T-helper 17 cell (primary cell): Measurements from ENCODE around the gene ICE2. TPM values are rescaled to one million over a fixed set of nuclear protein-coding genes. Genes with fewer than 3 reads are reported as not detected.

ENCODE experiments used
- ATAC-seq: fragments of 150-1000 bp; cut with Tn5 transposase; 2 replicates; pipeline ENCODE4 v1.10.0; 2021; ENCODE audit warnings: mild to moderate bottlenecking, moderate library complexity
- DNase-seq, 3 donors: peaks; one replicate each; pipeline versions ENCODE4 v3.0.0 to v3.0.0-alpha.2; 2020 to 2021
- H3K9me3 ChIP-seq: one replicate; pipeline ENCODE4 v1.7.0; 2013; ENCODE audit warnings: low read length, mild to moderate bottlenecking; ENCODE audit not compliant: control insufficient read depth, poor library complexity, severe bottlenecking
- H3K27ac Mint-ChIP-seq: one replicate; pipeline ENCODE4 v1.8.0; 2022; ENCODE audit warnings: mild to moderate bottlenecking, moderate library complexity, mixed read lengths
- H3K27me3 Mint-ChIP-seq: one replicate; pipeline ENCODE4 v1.8.0; 2022; ENCODE audit warnings: mixed read lengths
- H3K36me3 Mint-ChIP-seq: one replicate; pipeline ENCODE4 v1.8.0; 2022; ENCODE audit warnings: low read depth, mixed read lengths
- H3K4me1 Mint-ChIP-seq: one replicate; pipeline ENCODE4 v1.8.0; 2022; ENCODE audit warnings: mild to moderate bottlenecking, mixed read lengths
- H3K4me3 Mint-ChIP-seq: one replicate; pipeline ENCODE4 v1.8.0; 2022; ENCODE audit warnings: mild to moderate bottlenecking, moderate library complexity, mixed read lengths
- total RNA-seq, 4 donors: library from RNA in 2 of 4; stranded (reverse) in 2 of 4; gene quantifications; one replicate each; pipeline ENCODE4 v1.2.3 and lab custom pipeline; 2022 to 2026

The ICE2 gene
- total RNA-seq, 2 donors from 2014 or later: 32.9 to 39.8 TPM

DNA sequence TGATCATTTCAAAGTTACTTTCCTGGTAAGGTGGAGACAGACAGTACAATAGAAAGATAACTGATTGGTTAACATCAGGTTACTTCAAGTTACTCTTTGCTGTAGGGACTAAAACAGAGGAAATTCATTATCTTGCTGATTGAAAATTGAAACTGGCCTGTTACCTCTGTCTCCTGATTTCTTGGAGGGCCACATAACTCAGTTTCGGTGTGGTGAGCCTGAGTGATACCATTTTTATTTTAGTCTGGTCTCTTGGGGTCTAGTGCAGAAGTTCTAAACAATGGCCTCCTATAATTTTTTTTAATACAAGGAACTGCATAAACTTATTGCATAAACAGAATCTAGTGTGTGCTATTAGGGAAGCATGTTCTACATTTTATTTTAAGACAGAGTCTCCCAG, 1.2 kb upstream of the ICE2 start:
- DNase-seq (no peak), ATAC-seq (no peak)
- no peaks in the 10 kb centered on the region for H3K9me3 ChIP-seq
- peaks cover 3% of the 10 kb centered on the region for H3K36me3 Mint-ChIP-seq
- H3K27me3 Mint-ChIP-seq: no peaks in the 10 kb centered on the region
- H3K27ac Mint-ChIP-seq: peak overlapping the region; percentile 99
- peak overlapping the region; percentile 99 for H3K4me3 Mint-ChIP-seq
- peaks cover 37% of the 10 kb centered on the region for H3K4me1 Mint-ChIP-seq

DNA sequence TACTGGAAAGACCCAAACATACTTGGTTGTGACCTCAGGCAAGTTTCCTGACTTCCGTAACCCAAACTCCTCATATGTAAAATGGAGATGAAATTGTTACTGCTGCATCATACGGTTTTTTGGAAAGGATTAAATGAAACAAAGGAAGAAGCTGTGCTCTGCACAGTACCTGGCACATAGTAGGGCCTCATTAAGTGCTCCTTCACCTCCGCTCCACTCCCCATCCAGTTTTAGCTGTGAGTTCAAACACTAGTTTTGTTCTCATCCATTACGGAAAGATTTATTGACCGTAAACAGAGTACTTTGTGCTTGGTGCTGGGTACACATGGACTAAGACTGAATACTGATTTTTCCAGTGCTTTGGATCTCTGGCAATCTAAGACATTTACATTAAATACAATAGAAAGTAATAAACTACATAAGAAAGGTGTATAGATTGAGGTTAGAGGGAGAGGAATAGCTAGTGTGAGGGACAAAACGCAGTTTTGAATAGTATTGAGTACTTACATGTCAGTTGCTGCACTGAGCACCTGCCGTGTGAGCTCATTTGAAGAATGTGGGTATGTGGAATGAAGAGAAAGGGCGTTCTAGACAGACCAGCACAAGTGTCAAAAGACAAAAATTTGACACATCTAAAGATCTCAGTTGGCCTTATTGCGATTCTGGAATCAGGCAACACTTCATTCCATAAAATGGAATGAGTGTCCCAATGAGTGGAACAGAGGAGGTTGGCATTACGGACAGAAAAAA, 594 bp upstream of the ICE2 start:
- H3K4me1 Mint-ChIP-seq: peaks cover 43% of the 10 kb centered on the region
- peaks cover 8% of the 10 kb centered on the region for H3K36me3 Mint-ChIP-seq
- H3K27me3 Mint-ChIP-seq: no peaks in the 10 kb centered on the region
- ATAC-seq: peak; percentile 10
- no peaks in the 10 kb centered on the region for H3K9me3 ChIP-seq
- H3K27ac Mint-ChIP-seq: peak overlapping the region; percentile 99
- no peak for DNase-seq
- peak overlapping the region; percentile 99 for H3K4me3 Mint-ChIP-seq

DNA sequence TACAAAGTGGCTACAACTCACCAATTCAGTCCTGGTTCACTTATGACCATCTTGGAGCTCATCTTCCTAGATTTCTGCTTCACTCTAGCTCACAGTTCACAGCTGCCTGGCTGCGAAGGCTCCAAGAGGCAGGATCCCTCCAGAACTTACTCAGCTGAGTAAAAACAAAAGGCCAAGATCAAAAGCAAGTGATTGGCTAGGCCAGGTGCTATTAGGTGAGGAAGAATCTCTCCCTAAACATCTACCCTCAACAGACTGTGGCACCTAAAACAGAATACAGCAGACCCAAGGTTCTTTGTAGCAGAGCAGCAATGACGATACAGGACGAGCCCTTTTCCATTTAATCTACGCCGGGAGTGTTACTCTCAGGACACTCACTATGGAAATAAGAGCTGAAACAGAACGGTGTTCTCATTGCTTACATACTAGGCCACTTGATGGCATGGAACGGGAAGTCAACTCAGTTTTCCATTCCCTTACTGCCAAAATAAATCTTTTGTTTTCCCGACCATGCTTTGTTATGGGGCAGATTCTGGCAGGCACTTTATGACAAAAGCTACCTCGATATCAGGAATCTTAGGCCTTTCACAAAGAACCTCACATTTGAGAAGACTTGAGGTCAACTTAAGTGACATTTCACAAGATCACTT, 901 bp downstream of the ICE2 start:
- Mint-ChIP-seq H3K27me3 (no peaks in the 10 kb centered on the region), H3K4me1 (peaks cover 43% of the 10 kb centered on the region), H3K36me3 (peaks cover 10% of the 10 kb centered on the region), H3K27ac (peak overlapping the region; percentile 99), H3K4me3 (peak overlapping the region; percentile 99)
- no peaks in the 10 kb centered on the region for H3K9me3 ChIP-seq
- DNase-seq (no peak), ATAC-seq (no peak)

DNA sequence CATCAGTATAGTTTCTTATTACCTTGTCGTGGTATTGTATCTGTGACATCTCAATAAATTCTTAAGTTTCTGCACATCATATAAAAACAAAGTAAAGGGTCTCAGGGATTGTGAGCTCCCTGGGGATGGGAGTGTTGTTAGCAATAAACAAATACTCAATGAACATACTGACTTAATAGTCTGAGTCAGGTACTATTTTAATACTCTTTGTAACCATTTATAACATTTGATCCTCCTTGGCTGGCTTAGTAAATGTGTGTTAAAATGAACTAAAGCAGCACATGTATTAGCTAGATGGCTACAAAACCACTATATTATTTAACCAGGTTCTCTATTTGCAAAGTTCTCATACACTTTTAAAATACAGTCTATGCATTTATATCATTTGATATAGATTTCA, 1.8 kb downstream of the ICE2 start:
- Mint-ChIP-seq H3K27ac (peak overlapping the region; percentile 99), H3K4me3 (no peak overlapping the region), H3K36me3 (peaks cover 11% of the 10 kb centered on the region), H3K27me3 (no peaks in the 10 kb centered on the region), H3K4me1 (peaks cover 44% of the 10 kb centered on the region)
- DNase-seq: no peak
- no peak for ATAC-seq
- no peaks in the 10 kb centered on the region for H3K9me3 ChIP-seq

DNA sequence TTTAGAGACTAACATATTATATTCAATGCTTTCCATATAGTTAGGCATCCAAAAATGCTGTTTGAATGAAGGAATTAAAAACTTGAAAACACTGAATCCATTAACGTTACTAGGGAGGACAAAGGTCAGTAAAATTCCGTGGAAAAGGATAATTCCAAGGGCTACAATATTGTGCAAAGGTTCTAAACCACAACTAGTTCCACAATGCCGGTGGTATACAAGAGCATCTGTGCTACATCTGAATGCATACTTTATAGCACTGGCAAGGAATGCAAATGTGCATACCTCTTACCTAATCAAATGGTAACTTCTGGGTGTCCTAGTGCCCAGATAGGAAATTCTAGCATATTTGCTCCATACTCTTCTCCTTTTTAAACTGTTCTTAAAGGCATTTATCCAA, 2.2 kb downstream of the ICE2 start:
- no peak for ATAC-seq
- H3K36me3 Mint-ChIP-seq: peaks cover 11% of the 10 kb centered on the region
- H3K27me3 Mint-ChIP-seq: no peaks in the 10 kb centered on the region
- DNase-seq: no peak
- H3K27ac Mint-ChIP-seq: no peak overlapping the region
- H3K4me1 Mint-ChIP-seq: peaks cover 44% of the 10 kb centered on the region
- H3K4me3 Mint-ChIP-seq: no peak overlapping the region
- no peaks in the 10 kb centered on the region for H3K9me3 ChIP-seq

DNA sequence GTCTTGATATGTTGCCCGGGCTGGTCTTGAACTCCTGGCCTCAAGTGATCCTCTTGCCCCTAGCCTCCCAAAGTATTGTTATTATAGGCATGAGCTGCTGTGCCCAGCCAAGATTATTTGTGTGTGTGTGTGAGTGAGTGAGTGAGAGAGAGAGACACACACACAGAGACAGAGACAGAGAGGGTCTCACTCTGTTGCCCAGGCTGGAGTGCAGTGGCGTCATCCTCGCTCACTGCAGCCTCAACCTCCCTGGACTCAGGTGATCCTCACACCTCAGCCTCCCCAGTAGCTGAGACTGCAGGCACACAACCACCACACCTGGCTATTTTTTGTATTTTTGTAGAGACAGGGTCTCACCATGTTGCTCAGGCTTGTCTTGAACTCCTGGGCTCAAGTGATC, 5.8 kb downstream of the ICE2 start:
- ATAC-seq (no peak), DNase-seq (no peak)
- H3K36me3 Mint-ChIP-seq: peaks cover 11% of the 10 kb centered on the region
- peaks cover 31% of the 10 kb centered on the region for H3K4me1 Mint-ChIP-seq
- H3K27ac Mint-ChIP-seq: peak overlapping the region; percentile 75
- no peak overlapping the region for H3K4me3 Mint-ChIP-seq
- H3K27me3 Mint-ChIP-seq: no peaks in the 10 kb centered on the region
- no peaks in the 10 kb centered on the region for H3K9me3 ChIP-seq

DNA sequence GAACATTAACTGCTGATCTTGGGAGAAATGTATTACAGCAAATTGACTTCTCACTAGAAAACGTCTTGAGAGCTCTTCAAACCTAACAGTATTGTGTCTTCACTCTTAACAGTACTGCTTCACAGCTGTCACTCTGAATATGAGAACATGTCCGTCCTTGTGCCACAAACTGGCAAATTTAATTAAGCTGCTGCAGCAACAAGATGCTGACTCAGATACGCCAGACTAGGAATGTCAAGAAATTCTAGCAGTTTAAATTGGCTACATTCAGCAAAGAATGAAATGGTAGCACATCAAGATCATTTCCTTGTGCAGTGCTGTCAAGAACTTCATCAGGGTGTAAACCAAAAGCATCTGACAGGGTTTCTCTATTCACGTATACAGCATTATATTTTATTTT, 7.6 kb downstream of the ICE2 start:
- peaks cover 11% of the 10 kb centered on the region for H3K36me3 Mint-ChIP-seq
- no peak for ATAC-seq

DNA sequence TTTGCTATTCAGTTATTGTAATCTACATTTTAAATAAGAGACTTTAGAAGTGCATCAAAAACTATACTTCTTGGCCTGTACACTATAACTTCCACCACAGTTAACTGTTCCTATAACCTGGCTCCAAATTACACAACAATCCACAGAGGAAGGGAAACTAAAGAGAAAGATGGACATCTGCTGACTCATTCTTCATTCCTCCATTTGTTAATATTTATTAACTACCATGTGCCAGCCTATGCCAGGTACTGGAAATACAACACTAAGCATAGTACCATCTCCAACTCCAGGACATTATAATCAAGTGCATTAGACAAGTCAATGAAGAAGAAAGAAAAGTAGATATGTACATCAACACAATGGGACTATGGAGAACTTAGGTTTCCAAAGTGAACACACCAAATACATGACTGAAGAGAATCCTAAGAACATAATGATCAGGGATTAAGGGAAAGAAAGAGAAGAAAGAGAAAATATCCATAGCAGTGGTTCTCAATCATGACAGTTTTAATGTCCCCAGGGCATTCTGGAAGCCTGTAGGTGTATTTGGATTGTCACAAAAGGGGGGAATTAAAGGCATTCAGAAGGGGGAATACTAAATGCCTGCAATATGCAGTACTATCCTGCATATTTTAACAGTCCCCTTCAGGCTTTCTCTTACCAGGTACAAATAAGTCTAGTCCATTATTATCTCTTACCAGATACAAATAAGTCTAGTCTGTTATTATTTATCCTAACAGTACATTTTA, 8.9 kb downstream of the ICE2 start:
- Mint-ChIP-seq H3K36me3 (peaks cover 11% of the 10 kb centered on the region), H3K4me3 (no peak overlapping the region), H3K4me1 (peaks cover 16% of the 10 kb centered on the region), H3K27ac (peak overlapping the region; percentile 8), H3K27me3 (no peaks in the 10 kb centered on the region)
- no peak for ATAC-seq
- no peaks in the 10 kb centered on the region for H3K9me3 ChIP-seq
- no peak for DNase-seq

More for the DNA sequence above, 7.6 kb downstream of the ICE2 start:
- Mint-ChIP-seq H3K27ac (no peak overlapping the region), H3K27me3 (no peaks in the 10 kb centered on the region), H3K4me3 (no peak overlapping the region), H3K4me1 (peaks cover 19% of the 10 kb centered on the region)
- no peaks in the 10 kb centered on the region for H3K9me3 ChIP-seq
- no peak for DNase-seq

DNA sequence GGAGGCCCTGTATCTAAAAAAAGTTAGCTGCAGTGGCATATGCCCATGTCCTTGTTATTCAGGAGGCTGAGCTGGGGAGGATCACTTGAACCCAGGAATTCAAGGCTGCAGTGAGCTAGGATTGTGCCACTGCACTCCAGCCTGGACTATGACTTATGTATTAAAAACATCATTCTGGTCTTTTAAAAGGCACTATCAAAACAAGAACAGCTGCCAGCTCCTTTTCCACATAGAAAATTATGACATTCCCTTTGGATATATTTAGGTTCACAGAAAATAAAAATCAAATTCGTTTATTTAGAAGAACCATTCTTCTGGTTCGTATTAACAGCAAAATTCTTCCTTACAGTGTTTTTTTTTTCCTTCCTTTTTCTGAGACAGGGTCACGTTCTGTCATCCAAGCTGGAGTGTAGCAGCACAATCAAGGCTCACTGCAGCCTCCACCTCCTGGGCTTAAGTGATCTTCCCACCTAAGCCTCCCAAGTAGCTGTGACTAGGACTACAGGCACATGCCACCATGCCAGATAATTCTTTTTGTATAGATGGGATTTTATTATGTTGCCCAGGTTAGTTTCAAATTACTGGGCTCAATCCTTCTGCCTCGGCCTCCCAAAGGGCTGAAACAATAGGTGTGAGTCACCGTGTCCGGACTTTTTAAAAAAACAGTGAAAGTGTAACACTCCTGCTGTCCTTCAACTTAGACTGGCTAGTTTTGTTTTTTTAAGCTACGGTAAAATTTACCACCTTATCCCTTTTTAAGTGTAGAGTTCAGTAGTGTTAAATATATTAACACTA, 13.9 kb downstream of the ICE2 start:
- Mint-ChIP-seq H3K27ac (no peak overlapping the region), H3K4me1 (peaks cover 8% of the 10 kb centered on the region), H3K4me3 (no peak overlapping the region), H3K36me3 (peaks cover 4% of the 10 kb centered on the region), H3K27me3 (no peaks in the 10 kb centered on the region)
- ATAC-seq (no peak), DNase-seq (no peak)
- H3K9me3 ChIP-seq: no peaks in the 10 kb centered on the region

DNA sequence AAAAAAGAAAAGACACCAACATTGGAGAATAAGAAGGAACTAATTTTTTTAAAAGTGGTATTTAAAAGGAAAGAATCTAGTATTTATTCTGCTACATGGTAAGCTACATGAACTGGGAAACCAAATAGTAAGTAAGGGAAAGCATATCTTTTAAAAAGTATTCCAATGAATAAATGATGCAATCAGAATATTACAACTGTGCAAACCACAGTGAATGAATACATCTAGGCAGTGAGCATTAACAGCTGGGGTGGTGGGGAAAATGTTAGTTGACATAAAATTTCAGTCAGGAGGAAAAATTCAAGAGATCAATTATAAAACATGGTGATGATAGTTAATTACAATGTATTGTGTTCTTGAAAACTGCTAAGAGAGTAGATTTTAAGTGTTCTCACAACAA, 16.9 kb downstream of the ICE2 start:
- no peaks in the 10 kb centered on the region for H3K27me3 Mint-ChIP-seq
- peaks cover 3% of the 10 kb centered on the region for H3K36me3 Mint-ChIP-seq
- H3K4me3 Mint-ChIP-seq: no peak overlapping the region
- DNase-seq (no peak), ATAC-seq (no peak)
- H3K27ac Mint-ChIP-seq: peak overlapping the region; percentile 39
- H3K9me3 ChIP-seq: no peaks in the 10 kb centered on the region
- peaks cover 4% of the 10 kb centered on the region for H3K4me1 Mint-ChIP-seq

DNA sequence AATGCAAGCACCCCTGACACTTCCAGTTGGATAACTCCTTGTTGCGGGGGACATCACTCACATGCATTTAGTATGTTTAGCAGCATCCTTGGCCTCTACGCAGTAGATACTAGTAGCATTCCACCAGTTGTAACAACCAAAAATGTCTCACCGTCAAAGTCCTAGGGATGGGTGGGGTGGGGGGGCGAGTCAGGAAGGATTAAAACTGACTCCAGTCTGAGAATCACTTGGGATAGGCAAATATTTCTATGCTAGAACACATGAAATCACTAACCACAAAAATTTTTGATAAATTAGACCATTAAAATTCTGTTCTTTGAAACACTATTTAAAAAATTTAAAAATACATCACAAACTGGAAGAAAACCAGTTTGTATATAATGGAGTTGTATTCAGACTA, 18.0 kb downstream of the ICE2 start:
- Mint-ChIP-seq H3K4me3 (no peak overlapping the region), H3K36me3 (peaks cover 3% of the 10 kb centered on the region), H3K4me1 (peaks cover 4% of the 10 kb centered on the region)

DNA sequence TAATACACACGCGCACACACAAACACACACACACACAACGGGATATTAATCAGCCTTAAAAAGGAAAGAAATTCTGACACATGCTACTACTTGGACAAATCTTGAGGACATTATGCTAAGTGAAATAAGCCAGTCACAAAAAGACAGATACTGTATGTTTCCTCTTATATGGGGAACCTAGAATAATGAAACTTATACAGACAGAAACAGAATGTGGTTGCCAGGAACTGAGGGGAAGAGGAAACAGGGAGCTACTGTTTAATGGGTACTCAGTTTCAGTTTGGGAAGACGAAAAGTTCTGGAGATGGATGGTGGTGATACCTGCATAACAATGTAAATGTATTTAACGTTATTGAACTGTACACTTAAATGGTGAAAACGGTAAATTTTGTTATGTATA, 20.2 kb downstream of the ICE2 start:
- H3K36me3 Mint-ChIP-seq: no peaks in the 10 kb centered on the region
- H3K27ac Mint-ChIP-seq: no peak overlapping the region
- H3K9me3 ChIP-seq: no peaks in the 10 kb centered on the region
- DNase-seq (no peak), ATAC-seq (no peak)
- H3K4me3 Mint-ChIP-seq: no peak overlapping the region
- H3K4me1 Mint-ChIP-seq: no peaks in the 10 kb centered on the region
- H3K27me3 Mint-ChIP-seq: no peaks in the 10 kb centered on the region

More for the DNA sequence above, 18.0 kb downstream of the ICE2 start:
- DNase-seq (no peak), ATAC-seq (no peak)
- H3K27ac Mint-ChIP-seq: no peak overlapping the region
- no peaks in the 10 kb centered on the region for H3K27me3 Mint-ChIP-seq
- no peaks in the 10 kb centered on the region for H3K9me3 ChIP-seq

DNA sequence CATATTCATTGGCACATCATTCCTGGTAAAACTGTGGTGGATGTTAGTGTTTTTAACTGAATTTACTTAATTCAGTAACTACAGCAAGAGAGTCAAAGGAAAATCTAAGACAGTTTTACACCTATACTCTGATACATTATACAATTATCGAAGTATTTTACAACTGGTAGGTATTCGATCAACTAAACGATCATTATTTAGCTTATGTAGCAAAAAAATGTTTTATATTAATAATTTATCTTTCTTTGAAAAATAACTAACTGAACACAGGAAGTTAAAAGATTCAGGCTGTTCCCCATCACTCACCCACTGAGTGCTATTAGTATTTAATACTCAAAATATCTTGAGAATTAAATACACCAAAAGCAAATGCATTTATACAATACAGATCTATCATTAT, 21.0 kb downstream of the ICE2 start:
- Mint-ChIP-seq H3K27me3 (no peaks in the 10 kb centered on the region), H3K4me3 (no peak overlapping the region), H3K4me1 (no peaks in the 10 kb centered on the region), H3K36me3 (no peaks in the 10 kb centered on the region), H3K27ac (no peak overlapping the region)
- no peak for ATAC-seq
- DNase-seq: no peak
- no peaks in the 10 kb centered on the region for H3K9me3 ChIP-seq
